ENCODE data around the gene BCCIP. TPM values are rescaled to one million over a fixed set of nuclear protein-coding genes. Genes with fewer than 3 reads are reported as not detected.

BCCIP gene
- polyA plus RNA-seq, 1 of the 3 experiments (the other 2 are of a cell fraction), result 28.0 TPM

- TF ChIP-seq USF1 (IDR thresholded peaks at IDR 0.05; ENCODE audit: borderline replicate concordance, low read depth) (no peak), FOXJ3 (CRISPR knock-in tag; IDR thresholded peaks at IDR 0.05) (no peak; the same call in 1 of the 2 replicates), TCF12 (IDR thresholded peaks at IDR 0.05) (no peak), FOSL2 (IDR thresholded peaks at IDR 0.05; ENCODE audit: borderline replicate concordance, low read depth) (no peak), RFX5 (IDR thresholded peaks at IDR 0.05; ENCODE audit: low read length) (no peak), CHD2 (IDR thresholded peaks at IDR 0.05; ENCODE audit: low read length, partially characterized antibody) (peak; percentile 42), YY1 (IDR thresholded peaks at IDR 0.05; ENCODE audit: low read depth) (peak; percentile 94), RCOR1 (IDR thresholded peaks at IDR 0.05; ENCODE audit: low read length) (no peak)
- TF ChIP-seq, protein P1, sequence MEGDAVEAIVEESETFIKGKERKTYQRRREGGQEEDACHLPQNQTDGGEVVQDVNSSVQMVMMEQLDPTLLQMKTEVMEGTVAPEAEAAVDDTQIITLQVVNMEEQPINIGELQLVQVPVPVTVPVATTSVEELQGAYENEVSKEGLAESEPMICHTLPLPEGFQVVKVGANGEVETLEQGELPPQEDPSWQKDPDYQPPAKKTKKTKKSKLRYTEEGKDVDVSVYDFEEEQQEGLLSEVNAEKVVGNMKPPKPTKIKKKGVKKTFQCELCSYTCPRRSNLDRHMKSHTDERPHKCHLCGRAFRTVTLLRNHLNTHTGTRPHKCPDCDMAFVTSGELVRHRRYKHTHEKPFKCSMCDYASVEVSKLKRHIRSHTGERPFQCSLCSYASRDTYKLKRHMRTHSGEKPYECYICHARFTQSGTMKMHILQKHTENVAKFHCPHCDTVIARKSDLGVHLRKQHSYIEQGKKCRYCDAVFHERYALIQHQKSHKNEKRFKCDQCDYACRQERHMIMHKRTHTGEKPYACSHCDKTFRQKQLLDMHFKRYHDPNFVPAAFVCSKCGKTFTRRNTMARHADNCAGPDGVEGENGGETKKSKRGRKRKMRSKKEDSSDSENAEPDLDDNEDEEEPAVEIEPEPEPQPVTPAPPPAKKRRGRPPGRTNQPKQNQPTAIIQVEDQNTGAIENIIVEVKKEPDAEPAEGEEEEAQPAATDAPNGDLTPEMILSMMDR (IDR thresholded peaks at IDR 0.05), result no peak
- TF ChIP-seq, protein P2, sequence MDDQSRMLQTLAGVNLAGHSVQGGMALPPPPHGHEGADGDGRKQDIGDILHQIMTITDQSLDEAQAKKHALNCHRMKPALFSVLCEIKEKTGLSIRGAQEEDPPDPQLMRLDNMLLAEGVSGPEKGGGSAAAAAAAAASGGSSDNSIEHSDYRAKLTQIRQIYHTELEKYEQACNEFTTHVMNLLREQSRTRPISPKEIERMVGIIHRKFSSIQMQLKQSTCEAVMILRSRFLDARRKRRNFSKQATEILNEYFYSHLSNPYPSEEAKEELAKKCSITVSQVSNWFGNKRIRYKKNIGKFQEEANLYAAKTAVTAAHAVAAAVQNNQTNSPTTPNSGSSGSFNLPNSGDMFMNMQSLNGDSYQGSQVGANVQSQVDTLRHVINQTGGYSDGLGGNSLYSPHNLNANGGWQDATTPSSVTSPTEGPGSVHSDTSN (IDR thresholded peaks at IDR 0.05), result no peak
Measured at GRCh38 chr10:125822878-125823662, at the start of gene BCCIP, which contains the start of gene UROS (continued).

DNA sequence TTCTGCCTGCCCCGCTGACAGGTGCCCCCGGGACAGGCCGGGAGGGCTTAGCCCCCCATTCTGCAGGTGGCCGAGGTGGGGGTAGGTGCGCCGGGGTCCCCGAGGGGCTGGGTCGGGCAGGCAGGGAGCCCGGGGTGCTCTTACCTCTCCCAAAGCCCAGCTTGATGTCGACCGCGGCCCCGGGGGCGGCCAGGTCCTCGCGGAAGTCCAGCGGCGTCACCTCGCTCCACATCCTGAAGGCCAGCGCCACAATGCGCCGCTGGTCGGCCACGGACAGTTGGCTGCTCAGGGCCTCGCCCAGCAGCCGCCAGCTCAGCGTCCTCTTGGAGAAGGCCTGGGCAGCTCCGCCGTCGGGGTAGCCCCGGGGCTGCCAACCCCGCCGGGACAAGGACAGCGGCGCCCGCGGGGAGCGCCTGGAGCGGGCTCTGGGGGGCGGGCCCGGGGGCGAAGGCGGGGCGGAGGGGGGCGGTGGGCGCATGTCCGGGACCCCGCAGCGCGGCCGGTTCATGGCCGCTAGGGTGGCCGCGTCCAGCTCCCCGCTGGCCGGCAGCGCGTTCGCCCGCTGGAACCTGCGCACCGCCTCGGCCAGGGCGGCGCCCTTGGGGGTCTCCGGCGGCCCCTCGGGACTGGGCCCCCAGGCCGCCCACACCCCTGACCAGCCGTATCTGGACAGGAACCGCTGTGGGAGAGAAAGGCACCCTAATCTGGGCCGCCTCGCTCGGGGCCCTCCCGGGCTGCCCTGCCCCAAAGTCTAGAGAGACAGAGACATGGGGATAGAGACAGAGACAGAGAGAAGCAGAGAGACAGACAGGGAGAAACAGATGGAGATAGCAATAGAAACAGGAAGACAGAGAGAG lies 49.4 kb upstream of the BCCIP start:
- POLR2A ChIA-PET, result no interaction called here

More for the DNA sequence above, 49.4 kb upstream of the BCCIP start:
- Histone ChIP-seq H3K4me3 (ENCODE audit: low read depth in 2 of 2, low read length in 1 of 2) (no peak overlapping the region), H3K9me3 (no peaks in the 10 kb centered on the region), H3K9me2 (no peaks in the 10 kb centered on the region), H3K79me2 (ENCODE audit: insufficient read depth) (no peaks in the 10 kb centered on the region), H3K36me3 (replicated peaks in 1 of 2; ENCODE audit: control insufficient read depth in 1 of 2, insufficient read depth in 2 of 2, low read length in 1 of 2) (peaks cover 2% of the 10 kb centered on the region in 2 experiments), H3K4me1 (ENCODE audit: control insufficient read depth in 1 of 2, insufficient read depth in 2 of 2, low read depth in 1 of 2, low read length in 1 of 2) (no peaks in the 10 kb centered on the region), H3K9ac (no peak overlapping the region), H4K20me1 (ENCODE audit: insufficient read depth) (no peaks in the 10 kb centered on the region), H2AFZ (ENCODE audit: low read depth) (no peak overlapping the region), H3F3A (replicated peaks; ENCODE audit: insufficient read depth) (no peaks in the 10 kb centered on the region), H3K27me3 (ENCODE audit: insufficient read depth) (no peaks in the 10 kb centered on the region), H3K27ac (ENCODE audit: low read depth in 2 of 2, low read length in 1 of 2) (no peak overlapping the region), H3K4me2 (no peak overlapping the region)
- no peak for DNase-seq
- WGBS (ENCODE audit: low lambda C conversion rate), result 79% methylated on average over 29 of the region's 75 CpGs
- CTCF ChIA-PET, result no interaction called here
- TF ChIP-seq MXI1 (IDR thresholded peaks at IDR 0.05; ENCODE audit: low read depth, low read length), result no peak
- TF ChIP-seq RCOR1 (IDR thresholded peaks at IDR 0.05; ENCODE audit: low read length), result no peak
- no peak for TF ChIP-seq ELF1 (IDR thresholded peaks at IDR 0.05)
- no peak for TF ChIP-seq GATA2 (CRISPR knock-in tag; IDR thresholded peaks at IDR 0.05)
